NOMO-1 treated with DMSO at 0.1 percent for 48 hours (cell line): ENCODE data around the gene STAB1.

Experiments
- DNase-seq: peaks from one replicate; lab custom pipeline; 2025; ENCODE audit not compliant: unreplicated experiment; lab: John Stamatoyannopoulos, UW

The STAB1 gene

DNA sequence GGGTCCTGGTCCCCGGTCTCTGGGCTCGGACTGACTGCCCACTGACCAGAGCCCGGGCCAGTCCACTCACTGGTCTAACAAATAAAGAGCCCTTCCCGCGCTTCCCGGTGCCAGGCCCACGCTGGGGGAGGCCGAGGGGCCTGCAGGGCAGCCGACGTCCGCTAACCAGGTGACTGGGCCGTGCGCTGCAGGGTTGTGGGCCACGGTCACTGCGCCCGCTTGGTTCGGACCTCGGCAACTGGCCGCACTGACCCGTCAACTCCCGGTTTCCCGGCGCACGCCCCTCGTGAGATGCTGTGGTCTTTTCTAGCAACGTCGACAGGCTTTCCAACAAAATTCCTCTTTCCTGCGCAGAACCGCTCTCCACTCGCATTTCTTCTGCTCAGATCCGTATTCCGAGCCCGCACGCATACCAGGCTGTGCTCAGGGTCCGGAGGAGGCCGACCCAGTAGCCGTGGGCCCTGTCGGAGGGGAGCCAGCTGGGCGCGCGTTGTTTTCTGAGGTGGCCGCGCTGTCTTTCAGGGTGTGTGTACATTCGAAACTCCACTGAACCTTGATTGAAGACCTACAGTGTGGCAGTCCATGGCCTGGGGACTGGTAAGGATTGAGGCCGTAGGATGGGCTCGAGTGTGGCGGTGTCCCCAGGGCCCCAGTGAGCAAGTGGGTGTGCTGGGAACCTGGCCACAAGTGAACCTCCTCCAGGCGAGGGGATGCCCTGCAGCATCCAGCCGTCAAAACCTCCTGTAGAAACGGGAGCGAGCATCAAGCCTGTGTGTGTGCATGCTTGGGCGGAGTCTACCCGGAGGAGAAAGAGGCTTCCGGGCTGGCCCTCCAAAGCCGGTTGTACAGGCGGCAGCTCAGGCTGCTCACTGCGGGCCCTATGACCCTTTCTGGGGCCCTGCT is 39.4 kb downstream of the STAB1 start:
- DNase-seq, result no peak

DNA sequence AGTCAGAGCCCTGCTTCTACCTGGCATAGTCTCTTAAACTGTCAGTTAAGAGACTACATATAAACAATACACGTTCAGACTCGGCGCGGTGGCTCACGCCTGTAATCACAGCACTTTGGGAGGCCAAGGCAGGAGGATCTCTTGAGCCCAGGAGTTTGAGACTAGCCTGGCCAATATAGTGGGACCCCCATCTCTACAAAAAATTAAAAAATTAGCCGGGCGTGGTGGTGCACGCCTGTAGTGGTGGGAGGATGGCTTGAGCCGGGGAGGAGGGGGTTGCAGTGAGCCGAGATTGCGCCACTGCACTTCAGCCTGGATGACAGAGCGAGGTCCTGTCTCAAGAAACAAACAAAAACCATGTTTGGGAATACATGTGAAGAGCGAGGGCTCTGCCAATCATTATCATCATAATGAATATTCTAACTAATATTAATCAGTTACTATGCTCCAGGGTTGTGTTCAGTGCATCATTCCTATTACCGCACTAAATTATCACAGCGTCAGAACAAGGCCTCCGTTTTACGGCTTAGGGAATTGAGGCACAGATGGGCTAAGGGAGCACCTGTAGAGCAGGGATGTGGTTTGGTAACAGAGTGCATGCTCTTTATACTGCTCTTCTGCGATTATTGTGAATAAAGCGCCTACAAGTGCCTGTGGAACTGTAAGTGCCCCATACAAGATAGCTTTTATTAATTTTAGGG is 40.4 kb downstream of the STAB1 start:
- no peak for DNase-seq

DNA sequence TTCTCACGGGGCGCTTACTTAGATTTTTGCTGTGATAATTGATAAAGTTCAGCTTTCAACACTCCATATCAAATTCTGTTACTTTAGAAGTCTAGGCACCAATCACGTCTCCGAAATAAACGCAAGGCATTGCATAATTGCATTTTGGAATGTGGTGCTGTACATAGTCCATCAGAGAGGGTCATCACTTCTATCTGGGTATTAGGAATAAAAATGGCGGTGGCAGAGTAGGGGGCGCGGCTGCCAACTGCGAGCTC is 40.9 kb downstream of the STAB1 start:
- DNase-seq, result no peak

DNA sequence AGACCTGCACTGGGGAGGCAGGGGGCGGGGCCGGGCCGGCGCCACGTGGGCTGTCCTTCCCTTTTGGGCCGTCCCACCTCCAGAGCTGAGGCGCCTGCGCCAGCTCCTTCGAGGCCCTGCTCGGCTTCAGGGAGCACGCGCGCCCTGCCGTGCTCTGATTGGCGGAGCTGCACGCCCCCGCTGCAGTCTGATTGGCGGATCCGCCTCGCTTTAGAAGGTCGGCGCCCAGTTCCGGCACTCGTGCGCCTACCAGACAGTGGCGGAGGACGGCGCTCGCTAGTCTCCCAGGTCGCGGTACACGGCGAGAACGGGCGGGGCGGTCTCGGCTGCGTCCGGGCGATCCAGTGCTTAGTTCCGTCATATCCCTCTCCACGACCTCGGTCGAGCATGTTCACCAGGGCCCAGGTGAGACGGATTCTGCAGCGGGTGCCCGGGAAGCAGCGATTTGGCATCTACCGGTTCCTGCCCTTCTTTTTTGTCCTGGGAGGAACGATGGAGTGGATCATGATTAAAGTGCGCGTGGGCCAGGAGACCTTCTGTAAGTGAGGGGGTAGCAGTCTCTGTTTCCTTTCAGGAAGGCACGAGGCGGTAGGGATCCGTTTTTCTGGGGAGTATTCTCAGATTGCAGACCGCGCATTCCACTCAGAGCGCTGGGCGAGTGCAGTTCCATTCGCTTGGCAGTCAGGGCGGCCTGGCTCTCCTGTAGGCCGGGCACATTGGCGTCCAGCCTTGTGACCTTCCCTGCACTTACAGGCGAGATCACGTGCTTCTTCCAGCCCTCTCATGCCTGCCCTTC is 41.4 kb downstream of the STAB1 start, which contains the start of gene UQCC5:
Gene UQCC5 (plus strand): TSS at position 237 of the 796 bp plus-strand sequence. CDS start 151 bp downstream, at position 388.
- peak; percentile 97 for DNase-seq

DNA sequence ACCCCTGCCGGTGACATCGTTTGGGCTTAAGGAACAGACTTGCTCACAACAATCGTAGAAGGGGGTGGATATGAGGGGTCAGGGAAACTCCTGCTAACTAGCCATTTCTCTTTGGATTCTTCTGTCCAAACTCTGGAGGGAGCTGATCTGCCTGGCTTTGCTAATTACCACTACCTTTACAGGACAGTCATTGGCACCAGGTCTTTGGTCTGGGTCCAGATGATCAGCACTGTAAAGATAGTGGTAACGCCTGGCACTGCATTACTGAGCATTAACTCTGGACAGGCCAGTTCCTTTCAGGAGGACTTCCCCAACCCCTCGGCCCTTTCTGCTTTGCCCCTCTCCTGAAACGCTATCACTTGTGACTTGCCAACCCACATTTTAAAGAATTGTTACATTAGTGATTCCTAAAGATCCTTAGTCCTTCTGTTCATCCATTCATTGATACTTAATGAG is 42.1 kb downstream of the STAB1 start:
- peak; percentile 42 for DNase-seq

DNA sequence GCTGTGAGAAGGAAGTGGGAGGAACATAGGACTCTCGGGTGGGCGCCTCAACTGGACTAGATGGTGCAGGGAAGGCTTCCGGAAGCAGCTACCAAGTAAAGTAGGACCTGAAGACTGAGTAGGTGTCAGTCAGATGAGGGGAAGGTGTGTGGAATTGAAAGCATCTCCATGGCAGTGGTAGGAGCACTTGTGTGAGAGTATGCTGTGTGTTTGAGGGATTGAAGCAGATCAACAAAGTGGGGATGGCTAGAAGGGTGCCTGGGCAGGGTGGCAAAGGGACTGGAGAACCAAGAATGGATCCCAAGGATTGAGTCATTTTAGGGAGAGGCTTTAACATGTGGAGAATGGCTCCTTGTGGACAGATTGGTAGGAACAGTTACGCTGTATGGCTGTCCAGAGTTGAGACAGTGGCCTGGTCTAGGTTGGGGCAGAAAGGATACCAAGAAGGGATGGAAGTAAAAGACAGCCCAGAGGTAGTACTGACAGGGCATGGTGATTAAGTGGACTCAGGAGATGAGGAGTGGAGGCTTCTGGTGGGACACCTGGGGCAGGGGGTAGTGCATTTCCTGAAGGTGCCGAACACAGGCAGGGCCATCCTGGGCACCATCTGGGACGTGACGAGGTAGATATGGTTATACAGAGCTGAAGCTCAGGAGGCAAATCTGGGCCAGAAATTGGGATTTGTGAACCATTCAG is 42.7 kb downstream of the STAB1 start:
- no peak for DNase-seq

- peak; percentile 20 for DNase-seq
These were observed 44.0 kb downstream of the STAB1 start for GRCh38 chr3:52539010-52539653.

DNA sequence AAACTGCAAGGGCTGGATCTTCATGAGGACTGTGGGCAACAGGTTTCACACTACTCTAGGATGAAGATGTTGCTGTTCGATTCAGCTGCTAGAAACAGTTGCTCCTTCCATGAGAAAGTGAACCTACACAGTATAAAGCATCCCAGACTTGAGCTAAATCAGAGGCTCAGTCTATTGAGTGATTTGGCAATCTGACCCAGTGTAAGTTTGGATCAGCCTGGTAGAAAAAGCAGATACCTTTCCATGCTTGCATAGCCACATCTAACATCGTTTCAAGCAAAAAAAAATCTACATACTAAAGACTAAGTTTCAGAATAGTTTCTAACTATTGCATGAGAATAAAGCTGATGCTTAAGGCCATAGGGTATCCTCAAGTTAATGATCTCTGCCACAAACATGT is 45.9 kb downstream of the STAB1 start:
- DNase-seq, result no peak

- no peak for DNase-seq
These were observed 49.8 kb downstream of the STAB1 start for GRCh38 chr3:52544937-52545336.

- DNase-seq, result no peak
These were observed 51.2 kb downstream of the STAB1 start for GRCh38 chr3:52546111-52546901.

- no peak for DNase-seq
These were observed 52.0 kb downstream of the STAB1 start for GRCh38 chr3:52547143-52547542.

DNA sequence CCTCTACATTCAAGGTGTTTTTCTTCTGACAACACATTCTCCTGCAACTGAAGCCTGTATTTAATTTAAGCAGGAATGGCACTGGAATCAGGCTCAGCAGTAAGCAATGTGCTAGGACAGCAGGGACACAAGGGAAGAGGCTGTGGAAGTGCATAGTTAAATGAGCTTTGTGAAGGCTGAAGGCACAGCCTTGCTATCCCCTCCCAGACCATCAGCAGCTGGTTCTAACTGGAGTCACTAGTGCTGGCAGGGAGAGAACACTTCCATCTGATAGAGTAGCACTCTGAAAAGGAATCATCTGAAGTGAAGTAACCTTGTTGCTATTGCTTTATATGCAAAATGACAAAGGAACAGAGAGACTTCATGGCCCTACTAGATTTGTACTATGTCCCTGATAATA is 56.0 kb downstream of the STAB1 start:
- DNase-seq, result no peak

DNA sequence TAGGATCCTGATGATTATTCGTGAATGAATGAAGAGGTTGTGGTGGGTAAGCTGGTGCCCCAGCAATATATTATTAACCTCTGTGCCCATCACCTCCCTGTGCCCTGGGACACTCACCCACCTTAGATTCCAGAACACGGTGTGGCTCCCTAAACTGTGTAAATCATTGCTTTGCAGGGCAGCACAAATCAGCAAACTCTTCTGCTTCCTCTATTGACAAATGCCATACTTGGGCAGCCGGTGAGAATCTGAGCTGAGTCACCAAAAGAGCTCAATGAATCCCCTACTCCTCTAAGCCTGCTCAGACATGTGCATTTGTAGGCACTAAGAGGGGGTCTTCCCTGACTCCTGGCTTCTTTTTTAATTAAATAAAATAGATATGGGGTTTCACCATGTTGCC is 57.0 kb downstream of the STAB1 start:
- DNase-seq, result no peak

DNA sequence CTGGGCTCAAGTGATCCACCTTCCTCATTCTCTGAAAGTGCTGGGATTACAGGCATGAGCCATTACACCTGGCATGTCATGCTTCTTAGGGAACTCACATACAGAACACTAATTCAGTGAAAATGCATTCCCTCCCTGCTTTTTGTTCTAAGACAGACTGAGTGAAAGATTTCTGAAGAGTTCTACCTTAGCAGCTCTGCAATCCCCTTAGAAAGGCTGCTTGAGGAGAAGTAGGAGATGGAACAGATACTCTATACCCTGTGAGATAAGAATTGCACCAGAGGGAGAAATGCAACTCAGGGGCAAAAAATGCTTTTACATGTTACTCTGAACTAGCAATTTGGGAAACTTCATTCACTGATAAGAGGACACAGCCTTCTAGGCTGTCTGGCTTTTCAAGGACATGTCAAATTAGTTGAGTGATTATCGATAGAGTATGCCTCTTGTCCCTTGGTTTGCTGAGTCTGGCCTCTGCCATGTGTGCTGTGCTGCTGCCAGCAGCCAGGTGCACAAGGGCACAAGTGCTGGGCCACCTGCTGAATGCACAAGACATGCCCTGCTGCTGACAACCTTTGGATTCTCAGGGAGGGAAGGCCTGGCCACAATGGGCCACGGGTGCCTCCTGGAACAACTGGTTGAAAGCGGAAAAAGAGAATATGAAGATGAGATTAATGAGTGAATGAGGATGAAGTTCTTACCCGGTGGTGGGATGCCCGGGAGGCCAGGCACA is 59.1 kb downstream of the STAB1 start:
- no peak for DNase-seq

DNA sequence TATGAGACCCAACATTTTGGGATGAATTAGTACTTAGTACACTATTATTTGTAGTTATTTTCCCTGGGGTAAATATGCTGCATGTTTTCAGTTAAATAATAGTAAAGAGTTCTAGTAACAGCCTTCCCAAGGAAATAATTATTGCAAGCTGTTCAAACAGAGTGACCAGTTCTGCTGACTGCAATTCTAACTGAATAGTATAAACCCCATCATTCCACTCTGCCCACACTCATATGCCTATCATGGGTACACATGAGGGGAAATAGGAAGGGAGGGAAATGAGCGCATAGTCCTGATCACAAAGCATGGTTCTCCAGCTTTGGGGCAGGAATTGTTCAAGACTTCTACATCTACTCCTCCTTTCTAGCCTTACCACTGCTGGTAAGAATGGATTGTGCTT is 59.9 kb downstream of the STAB1 start:
- no peak for DNase-seq

GRCh38 chr3:52557011-52557960 is 62.1 kb downstream of the STAB1 start:
- DNase-seq, result no peak

DNA sequence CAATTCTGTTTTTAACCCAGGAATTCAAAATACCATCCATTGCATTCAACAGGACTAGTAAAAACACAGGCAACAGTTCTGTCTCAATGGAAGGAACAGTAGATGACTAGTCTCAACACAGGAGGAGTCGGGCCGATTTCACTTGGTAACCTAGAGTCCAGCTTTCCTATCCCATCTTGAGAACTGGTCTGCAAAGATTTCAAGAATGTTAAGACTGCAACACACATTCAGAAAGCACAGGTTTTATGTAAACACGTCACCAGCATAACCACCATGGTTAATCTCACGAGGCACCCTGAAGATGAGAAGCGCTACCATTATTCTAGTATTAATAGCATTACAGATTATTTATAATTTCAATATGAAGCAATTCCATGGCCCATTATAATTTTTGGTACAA is 63.3 kb downstream of the STAB1 start:
- DNase-seq, result no peak
